DMS153 treated with DMSO at 0.1 percent for 48 hours (cell line): ENCODE data around the gene LRRC75A.
A peak's percentile ranks its signal among the peaks of the same experiment; 100 is the strongest.

Experiments used
- DNase-seq: peaks from one replicate; lab custom pipeline; 2025; ENCODE audit not compliant: unreplicated experiment; lab: John Stamatoyannopoulos, UW

Gene LRRC75A

DNA sequence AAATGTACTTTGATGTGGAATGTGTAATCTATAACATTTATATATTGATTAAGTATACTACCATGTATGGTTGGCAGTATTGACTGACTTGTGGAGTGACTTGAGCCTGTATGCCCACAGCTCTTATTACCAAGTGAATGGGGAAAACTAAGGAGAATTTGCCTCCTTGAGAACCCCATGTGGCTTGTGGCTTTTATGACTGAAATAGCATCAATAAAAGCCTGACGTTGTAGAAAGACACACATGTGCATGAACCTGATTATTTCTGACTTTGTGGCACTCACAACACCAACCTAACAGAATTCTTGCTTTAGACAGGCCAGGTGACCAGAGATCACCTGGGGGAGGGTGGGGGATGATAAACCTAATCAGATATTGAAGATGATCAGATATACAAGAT lies 2.1 kb upstream of the LRRC75A start:
- DNase-seq, result no peak

DNA sequence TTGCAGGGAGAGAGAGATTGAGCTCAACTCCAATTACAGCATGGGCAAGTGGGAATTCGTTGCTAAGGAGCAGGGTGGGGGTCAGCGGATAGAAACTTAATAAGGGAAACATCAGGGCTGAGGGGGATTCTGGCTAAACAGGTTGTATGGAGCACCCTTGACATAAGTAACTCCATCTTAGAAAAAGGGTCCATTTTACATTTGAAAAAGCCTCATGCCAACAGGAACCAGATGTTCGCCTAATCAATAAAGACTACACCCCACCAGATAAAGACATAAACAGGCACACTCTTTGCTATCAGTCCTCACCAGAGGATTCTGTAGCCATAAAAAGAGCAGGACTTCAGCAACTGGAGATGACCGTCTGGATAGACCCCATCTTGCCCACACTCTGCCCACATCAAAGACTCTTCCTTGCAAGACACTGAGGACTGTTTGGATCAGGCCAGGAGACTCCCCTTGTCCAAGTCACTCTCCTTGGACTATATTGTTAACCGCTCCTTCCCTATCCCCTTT lies 1.6 kb upstream of the LRRC75A start:
- no peak for DNase-seq

DNA sequence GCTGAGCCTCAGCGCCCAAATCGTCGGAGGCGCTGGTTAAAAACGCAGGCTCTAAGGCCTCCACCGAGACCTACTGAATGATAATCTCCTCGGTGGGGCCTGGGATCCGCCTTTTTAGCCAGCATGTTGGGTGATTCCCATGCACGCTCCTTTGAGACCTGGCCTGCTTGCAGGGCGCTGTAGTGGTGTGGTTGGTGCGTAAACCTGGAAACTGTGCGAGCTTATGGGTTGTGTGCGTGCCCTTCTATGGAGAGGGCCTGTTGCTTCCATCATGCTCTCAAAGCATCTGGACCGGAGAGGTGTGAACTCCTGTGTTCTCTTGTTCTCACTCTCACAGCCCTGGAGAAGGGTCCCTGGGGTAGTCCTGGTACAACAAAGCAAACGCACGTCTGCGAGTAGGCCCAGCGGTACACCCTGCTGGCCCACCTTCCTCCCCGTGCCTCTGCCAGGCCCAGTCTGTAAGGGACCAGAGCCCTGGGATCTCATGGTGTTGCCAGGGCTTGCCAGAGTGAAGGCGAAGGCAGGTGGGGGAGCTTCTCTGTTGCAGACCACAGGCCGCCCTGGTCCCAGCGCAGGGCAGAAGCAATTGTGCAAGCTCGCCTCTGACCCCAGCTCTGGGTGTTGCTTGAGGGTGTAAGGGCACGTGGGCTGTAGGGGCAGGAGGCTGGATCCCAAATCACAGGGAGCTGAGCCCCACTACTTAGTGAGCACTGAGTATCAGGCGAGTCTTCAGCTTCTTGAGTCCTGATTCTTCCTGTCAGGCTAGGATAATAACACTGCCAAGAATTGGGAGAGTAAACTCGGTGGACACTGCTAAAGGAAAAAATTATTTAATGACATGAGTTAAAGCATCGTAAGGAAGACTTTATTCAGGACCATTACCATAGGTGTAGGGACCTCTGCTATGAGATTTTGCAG lies 879 bp upstream of the LRRC75A start:
- DNase-seq, result no peak

DNA sequence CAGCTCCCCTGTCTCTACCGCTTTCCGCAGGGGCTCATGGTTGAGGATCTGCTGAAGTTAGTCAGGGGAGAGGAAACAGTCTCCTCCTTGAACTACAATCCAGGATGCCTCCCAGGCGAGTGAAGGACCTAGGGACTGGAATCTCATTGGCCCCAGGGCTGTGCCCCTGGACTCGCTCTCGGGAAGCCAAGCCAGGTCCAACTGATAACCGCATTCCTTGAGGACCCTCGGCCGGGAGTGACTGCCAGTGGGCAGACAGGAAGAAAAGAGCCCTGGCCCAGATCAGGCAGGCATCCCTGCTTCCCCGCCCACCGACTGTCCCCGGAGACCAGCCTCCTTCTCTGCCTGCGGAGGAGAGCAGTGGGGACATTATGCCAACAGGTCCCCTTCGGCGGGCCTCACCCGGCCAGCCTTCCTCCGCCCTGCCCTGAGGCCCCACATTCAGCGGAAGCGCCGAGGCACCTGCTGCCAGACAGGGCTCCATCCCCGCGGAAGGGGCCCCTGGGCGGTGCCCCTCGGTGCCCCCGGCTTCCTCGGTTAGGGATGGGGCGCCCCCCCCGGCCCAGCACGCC lies 776 bp downstream of the LRRC75A start:
- DNase-seq, result no peak

DNA sequence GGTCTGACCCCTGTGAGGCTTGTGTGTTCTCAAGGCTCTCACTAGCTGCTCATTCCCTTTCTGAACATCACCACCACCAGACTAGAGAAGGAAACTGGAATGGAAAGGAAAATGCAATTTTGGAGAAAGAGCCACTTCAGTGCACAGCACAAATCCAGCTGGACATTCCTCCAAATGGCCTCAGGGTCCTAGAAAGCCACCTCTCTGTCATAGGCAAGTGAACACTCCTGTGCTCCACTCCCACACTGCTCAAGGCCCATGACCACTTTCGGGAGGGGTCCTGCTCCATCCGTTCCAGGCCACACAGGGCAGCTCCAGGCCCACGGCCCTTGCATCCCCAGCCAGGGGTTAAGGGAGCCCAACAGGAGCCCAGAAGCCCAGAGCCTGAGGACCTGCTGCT lies 2.6 kb downstream of the LRRC75A start:
- no peak for DNase-seq

DNA sequence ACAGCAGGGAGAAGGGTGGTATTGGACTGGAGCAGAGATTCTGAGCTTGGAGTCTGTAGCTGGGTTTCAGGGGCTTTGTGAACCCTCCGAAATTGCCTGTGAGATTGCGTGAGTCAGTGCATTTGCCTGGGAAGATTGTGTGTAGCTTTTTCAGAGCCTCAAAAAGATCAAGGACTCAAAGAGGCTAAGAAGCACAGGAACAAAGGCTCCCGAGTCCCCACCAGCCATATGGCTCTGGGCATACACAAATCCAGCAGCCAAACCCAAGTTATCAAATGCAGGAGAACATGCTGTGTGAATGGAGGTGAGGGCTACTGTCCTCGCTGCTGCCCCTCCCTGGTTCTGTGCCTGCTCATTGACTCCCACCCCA lies 3.0 kb downstream of the LRRC75A start:
- no peak for DNase-seq

DNA sequence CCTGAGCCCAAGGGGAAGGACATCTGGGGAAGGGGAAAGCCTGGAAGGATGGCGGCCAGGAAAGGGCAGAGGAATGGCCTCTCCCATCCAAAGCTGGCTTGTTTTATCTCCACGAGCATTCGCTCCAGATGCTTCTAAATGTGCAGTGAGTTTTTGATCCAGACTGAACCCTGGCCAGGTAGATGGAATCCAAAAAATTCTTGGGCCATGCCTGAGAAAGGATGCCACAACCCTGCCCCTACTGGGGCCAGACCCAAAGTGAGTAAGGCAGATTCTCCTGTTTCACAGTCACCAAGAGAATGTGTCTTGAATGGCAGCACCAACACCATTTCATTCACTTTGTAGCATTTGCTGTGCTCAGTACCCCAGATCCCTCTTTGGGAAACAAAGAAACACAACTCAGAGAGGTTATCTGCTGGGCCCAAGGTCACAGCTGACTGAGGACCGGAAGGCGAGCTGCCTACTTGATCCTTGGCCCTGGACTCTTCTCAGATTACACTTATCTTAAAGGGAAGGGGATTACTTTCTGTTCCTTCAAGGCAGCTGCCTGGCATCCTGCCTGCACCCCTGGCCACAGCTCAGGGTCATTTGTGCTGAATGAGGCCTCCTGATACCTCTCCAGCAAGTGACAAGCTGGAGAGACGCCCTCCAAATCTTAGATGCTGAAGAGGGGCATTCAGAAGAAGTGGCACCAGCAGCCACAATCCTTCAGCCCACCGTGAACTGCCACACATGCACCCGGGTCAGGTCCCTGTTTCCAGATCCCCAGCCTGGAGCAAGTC lies 3.6 kb downstream of the LRRC75A start:
- no peak for DNase-seq

DNA sequence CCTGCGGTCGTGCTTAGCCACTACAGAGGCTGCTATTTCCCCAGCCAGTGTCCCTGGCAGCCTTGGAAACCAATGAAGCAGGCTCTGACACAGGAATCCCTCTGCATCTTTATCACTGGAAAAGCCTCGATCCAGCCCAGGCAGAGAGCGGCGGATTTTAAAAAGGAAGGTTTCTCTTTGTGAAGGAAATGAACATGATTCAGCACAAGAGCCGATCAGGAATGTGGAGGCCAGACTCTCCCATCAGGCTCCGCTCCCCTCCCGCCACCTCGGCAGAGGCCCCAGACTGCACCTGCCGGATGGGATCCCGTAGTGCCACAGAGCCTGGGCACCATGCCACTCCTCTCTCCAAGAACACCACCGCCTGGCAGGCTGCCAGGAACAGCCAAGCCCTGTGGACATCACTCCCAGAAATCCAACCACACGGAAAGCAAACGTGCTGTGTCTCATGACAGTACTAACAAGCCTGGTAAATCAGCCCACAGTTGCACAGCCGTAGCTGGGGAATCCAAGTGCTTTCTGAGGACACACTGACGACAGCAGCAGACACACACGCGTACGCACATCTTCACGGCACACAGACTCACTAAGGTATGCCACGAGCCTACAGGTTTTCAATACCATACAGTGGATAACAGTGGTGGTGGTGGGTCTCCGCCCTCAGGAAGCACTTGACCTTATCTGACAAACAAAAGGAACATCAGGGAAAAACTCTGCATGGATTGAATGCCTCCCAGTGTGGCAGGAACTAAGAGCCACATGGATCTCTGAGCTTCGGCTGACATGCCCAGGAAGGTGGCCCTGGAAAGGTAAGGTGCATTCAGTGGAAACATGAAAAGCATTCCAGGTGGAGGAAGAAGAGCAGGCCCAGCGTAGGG lies 5.4 kb downstream of the LRRC75A start:
- peak; percentile 75 for DNase-seq

DNA sequence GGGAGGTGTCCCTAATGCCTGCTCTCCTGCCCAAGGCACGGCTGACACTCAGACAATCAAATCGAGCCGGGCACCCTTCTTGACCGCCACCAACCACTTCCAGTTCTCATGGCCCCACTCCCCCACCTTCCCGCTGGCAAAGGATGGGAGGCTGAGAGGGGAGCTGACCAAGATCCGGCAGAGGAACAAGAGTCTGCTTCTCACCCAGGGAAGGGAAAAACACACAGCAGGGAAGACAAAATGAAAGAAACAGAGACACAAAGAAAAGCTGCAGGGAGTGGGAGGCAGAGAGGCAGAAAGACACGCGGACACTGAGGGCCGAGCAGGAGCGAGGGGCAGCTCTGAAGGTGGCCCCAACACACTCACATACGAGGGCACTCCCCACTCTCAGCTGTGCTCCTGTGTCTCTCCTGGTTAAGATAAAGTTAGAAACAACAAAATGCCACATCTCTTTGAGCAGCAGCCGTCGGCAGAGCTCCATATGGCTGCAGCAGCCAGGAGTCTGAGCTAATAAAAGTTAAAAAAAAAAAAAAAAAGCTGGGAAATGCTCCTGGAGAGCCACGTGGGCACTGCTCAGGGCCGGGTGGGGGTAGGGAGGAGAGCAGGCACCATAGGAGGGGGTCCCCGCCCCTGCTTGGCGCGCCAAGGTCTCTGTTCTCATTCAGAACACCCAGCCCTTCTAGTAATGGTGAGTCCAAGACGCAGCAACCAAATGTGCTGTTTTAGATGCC lies 7.4 kb downstream of the LRRC75A start:
- DNase-seq, result no peak

DNA sequence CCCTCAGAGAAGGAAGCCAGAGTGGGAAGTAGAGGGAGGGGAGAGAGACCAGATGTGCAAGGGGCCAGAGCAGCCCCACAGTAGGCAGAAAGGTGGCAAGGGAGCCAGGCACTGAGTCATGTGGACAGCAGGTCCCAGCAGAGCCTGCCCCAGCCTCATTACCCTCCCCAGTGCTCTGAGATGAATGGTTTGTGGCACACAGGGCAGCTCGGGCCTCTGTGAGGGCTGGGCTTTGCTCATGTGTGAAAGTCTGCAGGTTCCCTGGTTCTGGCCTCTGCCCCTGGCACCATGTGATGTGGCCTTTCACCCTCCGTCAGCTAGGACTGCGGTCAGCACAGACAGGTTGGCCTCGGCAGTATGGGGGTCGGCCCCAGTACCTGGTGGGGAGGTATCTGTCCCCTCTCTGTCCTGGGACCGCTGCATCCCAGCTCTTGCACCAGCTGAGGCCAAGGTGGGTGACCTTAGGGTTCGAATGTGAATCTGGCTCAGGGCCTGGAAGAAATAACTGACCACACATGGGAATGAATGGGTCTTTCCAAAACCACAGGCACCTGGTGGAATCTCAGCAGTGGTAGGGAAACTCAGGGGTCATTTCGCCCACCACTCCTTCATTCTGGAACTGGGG lies 8.9 kb downstream of the LRRC75A start:
- DNase-seq, result no peak

DNA sequence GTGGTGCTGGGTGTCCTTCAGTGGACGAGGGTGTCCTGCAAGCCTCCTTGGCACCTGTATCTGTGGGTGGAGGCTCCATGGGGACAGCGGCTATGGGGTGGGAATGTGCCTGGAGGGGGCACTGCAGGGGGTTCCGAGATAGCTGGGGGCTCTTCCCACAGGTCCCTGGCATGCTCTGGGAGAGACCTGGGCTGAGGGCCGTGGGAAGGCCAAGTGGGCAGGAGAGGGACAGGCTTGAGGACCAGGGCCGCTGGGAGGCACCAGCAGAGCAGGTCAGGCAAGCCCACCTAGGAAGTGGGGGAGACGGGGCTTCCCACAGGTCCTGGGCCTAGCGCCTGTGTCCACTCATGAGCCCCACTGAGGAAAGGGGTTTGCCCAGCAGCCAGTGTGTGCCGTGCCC lies 9.7 kb downstream of the LRRC75A start:
- no peak for DNase-seq

DNA sequence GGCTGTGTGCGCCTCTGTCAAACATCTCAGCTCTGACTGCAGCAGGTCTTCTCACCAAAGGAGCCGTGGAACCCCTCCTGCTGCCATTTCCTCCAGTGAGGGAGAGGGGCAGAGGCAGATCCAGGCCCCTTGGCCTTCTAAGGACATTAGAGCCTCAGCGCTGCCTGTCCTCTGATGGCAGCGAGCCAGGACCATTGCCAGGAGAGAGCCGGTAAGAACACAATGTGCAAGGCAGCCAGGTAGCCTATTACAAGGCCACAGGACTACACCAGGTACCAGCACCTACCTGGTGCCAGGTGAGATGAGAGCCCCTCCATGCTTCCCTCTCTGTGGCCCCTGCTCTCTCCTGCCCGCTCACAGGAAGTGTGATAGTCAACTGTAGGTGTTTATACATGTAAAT lies 11.0 kb downstream of the LRRC75A start:
- DNase-seq, result no peak

DNA sequence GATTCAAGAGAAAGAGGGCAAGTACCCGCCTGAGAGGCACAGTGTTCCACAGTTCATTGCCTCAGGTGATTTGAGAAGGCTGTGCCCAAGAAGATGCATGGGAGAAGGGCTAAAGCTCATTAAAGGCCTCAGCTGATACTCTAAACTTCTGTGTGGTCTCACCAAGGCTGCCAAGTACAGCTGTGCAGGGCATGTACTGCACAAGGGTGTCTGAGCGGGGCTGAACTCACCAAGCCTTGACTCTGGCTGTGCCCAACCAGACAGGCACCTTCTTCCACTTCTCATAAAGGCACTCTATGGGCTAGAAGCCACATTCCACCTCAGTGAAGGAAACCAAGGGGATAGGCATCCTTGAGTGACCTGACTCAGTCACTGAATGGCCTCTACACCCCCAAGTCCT lies 12.7 kb downstream of the LRRC75A start:
- DNase-seq, result no peak

DNA sequence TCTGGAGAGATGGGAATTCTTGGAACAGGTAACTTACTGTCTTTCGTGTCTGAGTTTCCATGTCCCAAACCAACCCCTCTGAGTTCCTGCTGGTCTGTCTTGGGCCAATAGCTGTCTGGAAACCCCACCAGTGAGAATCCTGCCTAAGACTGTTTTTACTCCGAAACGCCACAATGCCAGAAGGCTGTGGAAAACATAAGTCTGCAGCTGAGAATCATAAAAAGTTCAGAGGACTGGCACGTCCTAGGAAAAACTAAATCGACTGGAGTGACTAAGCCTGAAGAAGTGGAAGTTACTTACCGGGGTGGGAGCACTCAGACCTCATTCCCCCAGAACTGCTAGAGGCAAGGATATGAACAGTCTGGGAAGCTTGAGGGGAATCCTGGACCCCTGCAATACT lies 13.3 kb downstream of the LRRC75A start:
- DNase-seq, result no peak

DNA sequence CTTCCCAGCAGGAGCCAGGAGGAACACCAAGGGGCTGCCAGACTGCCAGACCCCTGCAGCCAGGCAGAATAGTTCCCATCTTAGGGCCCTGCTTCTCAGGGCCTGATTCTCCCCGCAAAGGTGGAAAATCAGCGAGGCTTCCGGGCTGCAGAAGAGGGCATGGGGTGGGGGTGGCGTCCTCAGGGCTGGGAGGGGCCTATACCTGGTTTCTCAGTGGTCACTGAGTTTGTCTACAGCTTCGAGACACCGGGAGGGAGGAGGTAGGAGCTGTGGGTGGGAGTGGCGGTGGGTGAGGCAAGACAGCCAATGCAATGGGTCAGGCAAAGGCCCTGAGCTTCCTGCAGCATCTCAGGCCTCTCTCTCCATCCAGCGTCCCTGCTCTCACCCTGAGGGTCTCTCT lies 14.3 kb downstream of the LRRC75A start:
- no peak for DNase-seq

DNA sequence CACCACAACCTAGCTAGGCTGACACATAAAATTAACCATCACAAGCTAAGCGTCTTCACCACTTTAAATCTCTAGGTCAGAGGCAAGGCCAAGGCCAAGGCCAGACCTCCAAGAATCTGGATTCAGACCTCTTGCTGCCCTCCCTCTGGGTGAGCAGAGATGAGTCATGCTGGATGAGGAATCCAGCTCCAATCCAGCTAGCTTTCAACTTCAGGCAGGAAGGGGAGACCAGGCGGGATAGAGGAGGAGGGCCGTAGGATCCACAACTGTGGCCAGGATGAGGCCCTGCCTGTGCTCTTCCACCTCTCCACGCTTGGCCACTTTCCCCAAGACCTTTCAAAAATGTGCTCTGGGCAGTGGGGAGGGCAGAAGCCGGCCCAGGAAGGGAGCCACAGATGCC lies 14.7 kb downstream of the LRRC75A start:
- DNase-seq, result no peak

DNA sequence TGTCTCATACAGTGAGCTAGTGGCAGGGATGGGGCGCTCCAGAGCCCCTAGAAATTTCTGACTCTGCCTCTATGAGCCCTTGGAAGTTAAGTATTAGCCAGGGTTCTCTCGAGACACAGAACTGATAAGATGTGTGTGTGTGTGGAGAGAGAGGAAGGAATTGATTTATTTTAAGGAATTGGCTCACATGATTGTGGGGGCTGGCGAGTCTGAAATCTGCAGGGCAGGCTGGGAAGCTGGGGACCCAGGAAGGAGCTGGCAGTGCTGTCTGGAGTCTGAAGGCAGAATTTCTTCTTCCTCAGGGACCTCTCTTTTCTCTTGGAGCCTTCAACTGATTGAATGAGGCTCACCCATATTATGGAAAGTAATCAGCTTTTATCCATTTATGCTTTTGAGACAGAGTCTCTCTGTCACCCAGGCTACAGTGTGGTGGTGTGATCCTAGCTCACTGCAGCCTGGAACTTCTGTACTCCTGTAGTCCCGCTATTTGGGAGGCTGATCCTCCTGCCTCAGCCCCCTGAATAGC lies 16.8 kb downstream of the LRRC75A start:
- DNase-seq, result no peak

DNA sequence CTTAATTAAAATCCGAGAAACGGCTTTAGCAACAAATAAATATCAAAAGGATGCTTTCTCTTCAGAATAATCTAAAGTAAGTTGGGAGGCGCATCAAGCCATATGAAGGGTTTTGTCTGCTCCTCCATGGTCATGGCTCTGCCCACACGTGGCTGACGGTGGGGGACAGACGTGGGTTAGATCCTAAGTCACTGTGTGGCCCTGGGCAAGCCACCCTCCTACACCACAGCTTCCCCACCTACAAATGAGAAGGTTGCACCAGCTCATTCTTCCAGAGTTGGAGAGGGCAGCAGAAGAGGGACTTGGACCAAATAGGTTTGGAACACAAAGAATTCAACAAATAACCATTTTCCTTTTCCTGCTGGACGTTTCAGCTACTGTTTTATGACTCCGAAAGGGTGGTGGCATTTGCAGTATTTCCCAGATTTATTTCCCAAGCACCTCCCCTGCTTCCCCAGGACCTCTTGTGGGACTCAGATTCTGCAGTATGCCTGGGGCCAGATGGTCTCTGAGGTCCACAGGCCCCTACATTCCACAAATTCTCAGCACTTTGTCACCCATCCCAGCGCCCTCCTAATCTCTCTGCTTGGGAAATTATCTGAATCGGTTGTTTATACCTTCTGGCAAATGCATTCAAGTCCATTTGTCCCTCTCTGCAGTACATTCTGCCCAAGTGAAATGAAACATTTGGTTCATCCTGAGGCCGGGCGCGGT lies 17.8 kb downstream of the LRRC75A start:
- DNase-seq, result no peak
